HL-60/S4 (cell line): ENCODE measurements around the gene KCTD15.
"Not testable (repeated sequence)": the region's sequence is repeated elsewhere in the genome, so short reads cannot be mapped to it uniquely, and the experiment has no call there.

Experiments
- in situ Hi-C: fragments of 300-500 bp; cut with MboI; formaldehyde crosslinking; loops from 2 replicates; pipeline ENCODE4 v1.14.3; 2022; ENCODE audit warnings: low sequenced_read_pairs

Gene KCTD15

GRCh38 chr19:33812388-33813330 lies 16.0 kb downstream of the KCTD15 start:
- in situ Hi-C loops: no loop called here

- in situ Hi-C loops: no loop called here
Observed at GRCh38 chr19:33813391-33814101, 16.9 kb downstream of the KCTD15 start.

GRCh38 chr19:33814181-33815165 lies 17.8 kb downstream of the KCTD15 start:
- in situ Hi-C loops: no loop called here

- in situ Hi-C loops: no loop called here
Observed at GRCh38 chr19:33815380-33816340, 19.0 kb downstream of the KCTD15 start.

- in situ Hi-C loops: no loop called here
Observed at GRCh38 chr19:33818411-33818810, 21.7 kb downstream of the KCTD15 start.

GRCh38 chr19:33819078-33819477 lies 22.4 kb downstream of the KCTD15 start:
- in situ Hi-C loops: not testable (repeated sequence)

- in situ Hi-C loops: no loop called here
Observed at GRCh38 chr19:33819506-33819879, 22.8 kb downstream of the KCTD15 start.

- in situ Hi-C loops: no loop called here
Observed at GRCh38 chr19:33819880-33820781, 23.5 kb downstream of the KCTD15 start.

GRCh38 chr19:33821871-33822270 lies 25.2 kb downstream of the KCTD15 start:
- in situ Hi-C loops: no loop called here

- in situ Hi-C loops: no loop called here
Observed at GRCh38 chr19:33823341-33823740, 26.7 kb downstream of the KCTD15 start.

GRCh38 chr19:33825556-33825955 lies 28.9 kb downstream of the KCTD15 start:
- in situ Hi-C loops: no loop called here

- in situ Hi-C loops: no loop called here
Observed at GRCh38 chr19:33826521-33826920, 29.9 kb downstream of the KCTD15 start.

- in situ Hi-C loops: no loop called here
Observed at GRCh38 chr19:33828266-33829075, 31.8 kb downstream of the KCTD15 start.

GRCh38 chr19:33830264-33830663 lies 33.6 kb downstream of the KCTD15 start:
- in situ Hi-C loops: no loop called here

GRCh38 chr19:33831825-33832224 lies 35.2 kb downstream of the KCTD15 start:
- in situ Hi-C loops: no loop called here

- in situ Hi-C loops: no loop called here
Observed at GRCh38 chr19:33832633-33833032, 36.0 kb downstream of the KCTD15 start.

GRCh38 chr19:33840382-33840781 lies 43.7 kb downstream of the KCTD15 start:
- in situ Hi-C loops: no loop called here

- in situ Hi-C loops: no loop called here
Observed at GRCh38 chr19:33840783-33841182, 44.1 kb downstream of the KCTD15 start.
